Astrocyte of the spinal cord (primary cell): ENCODE measurements around the gene SLC25A53.

Source experiments
- DNase-seq: peaks from one replicate; pipeline ENCODE4 v3.0.0; 2011; ENCODE audit warnings: low read depth, low spot score
- H3K4me3 ChIP-seq: 2 replicates; pipeline ENCODE4 v1.5.1; 2011; ENCODE audit warnings: low read depth, mild to moderate bottlenecking, low read length, moderate library complexity
- CTCF ChIP-seq: IDR thresholded peaks from 2 replicates; pipeline ENCODE4 v1.5.1; 2012; ENCODE audit warnings: low read depth, mild to moderate bottlenecking, low read length, inconsistent platforms
- in situ Hi-C: cut with HindIII; loops from 2 replicates; pipeline ENCODE4 v1.10.0; 2017; ENCODE audit warnings: low sequenced_read_pairs

SLC25A53 gene

GRCh38 chrX:104104676-104105075 is 52.1 kb downstream of the SLC25A53 start:
- in situ Hi-C loops: no loop called here
- no peak for DNase-seq
- TF ChIP-seq CTCF: no peak

GRCh38 chrX:104098919-104099318 is 57.9 kb downstream of the SLC25A53 start:
- no peak for TF ChIP-seq CTCF
- H3K4me3 ChIP-seq: no peak overlapping the region
- in situ Hi-C loops: no loop called here
- DNase-seq: no peak

More at GRCh38 chrX:104104676-104105075, 52.1 kb downstream of the SLC25A53 start:
- no peak overlapping the region for H3K4me3 ChIP-seq

GRCh38 chrX:104098151-104098808 is 58.5 kb downstream of the SLC25A53 start:
- in situ Hi-C loops: no loop called here
- no peak overlapping the region for H3K4me3 ChIP-seq
- peak; percentile 60 for TF ChIP-seq CTCF
- peak; percentile 73 for DNase-seq

GRCh38 chrX:104085919-104086318 is 70.9 kb downstream of the SLC25A53 start:
- TF ChIP-seq CTCF: no peak
- no peak overlapping the region for H3K4me3 ChIP-seq
- DNase-seq: no peak
- in situ Hi-C loops: no loop called here

- DNase-seq: no peak
- in situ Hi-C loops: no loop called here
- no peak overlapping the region for H3K4me3 ChIP-seq
- TF ChIP-seq CTCF: no peak
Measured at GRCh38 chrX:104085477-104085876, 71.3 kb downstream of the SLC25A53 start.

GRCh38 chrX:104084534-104085277 is 72.1 kb downstream of the SLC25A53 start:
- DNase-seq: no peak
- TF ChIP-seq CTCF: no peak
- H3K4me3 ChIP-seq: no peak overlapping the region
- in situ Hi-C loops: no loop called here
